C4-2B (cell line): ENCODE measurements around the gene EPN2.

Source experiments
- ZFX ChIP-seq: fragments of 450-650 bp; IDR thresholded peaks from 2 replicates; pipeline ENCODE4 v1.6.1; 2017
- TF ChIP-seq, protein P1 (sequence below): fragments of 450-650 bp; conservative IDR thresholded peaks from 2 replicates; pipeline ENCODE4 v1.5.1; 2017; ENCODE audit warnings: mild to moderate bottlenecking

DNA sequence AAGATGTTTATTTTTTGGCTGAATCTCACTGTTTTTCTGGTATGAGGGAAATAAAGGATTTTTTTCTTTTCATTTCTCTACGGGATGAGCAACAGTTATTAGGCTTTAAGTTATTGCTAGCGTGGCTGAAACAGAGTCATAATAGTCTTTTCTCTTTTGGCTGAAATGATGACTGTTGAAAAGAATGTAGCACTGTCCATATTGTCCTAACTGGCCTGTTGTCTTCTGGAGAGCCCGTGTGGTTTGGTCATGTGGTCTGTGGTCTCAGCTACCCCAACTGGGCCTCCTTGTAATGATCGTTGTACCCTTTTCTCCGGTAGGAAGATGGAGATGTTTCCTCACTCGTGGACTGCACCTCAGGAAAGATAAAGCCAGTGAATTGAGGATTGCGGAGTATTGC lies 36.6 kb downstream of the EPN2 start:
- TF ChIP-seq, protein P1, sequence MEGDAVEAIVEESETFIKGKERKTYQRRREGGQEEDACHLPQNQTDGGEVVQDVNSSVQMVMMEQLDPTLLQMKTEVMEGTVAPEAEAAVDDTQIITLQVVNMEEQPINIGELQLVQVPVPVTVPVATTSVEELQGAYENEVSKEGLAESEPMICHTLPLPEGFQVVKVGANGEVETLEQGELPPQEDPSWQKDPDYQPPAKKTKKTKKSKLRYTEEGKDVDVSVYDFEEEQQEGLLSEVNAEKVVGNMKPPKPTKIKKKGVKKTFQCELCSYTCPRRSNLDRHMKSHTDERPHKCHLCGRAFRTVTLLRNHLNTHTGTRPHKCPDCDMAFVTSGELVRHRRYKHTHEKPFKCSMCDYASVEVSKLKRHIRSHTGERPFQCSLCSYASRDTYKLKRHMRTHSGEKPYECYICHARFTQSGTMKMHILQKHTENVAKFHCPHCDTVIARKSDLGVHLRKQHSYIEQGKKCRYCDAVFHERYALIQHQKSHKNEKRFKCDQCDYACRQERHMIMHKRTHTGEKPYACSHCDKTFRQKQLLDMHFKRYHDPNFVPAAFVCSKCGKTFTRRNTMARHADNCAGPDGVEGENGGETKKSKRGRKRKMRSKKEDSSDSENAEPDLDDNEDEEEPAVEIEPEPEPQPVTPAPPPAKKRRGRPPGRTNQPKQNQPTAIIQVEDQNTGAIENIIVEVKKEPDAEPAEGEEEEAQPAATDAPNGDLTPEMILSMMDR = no peak
- no peak for TF ChIP-seq ZFX
